Iris pigment epithelial cell (primary cell): ENCODE data around the gene DAPK1.

Experiments
- DNase-seq: peaks from one replicate; pipeline ENCODE4 v3.0.0-alpha.2; 2011; ENCODE audit warnings: low read depth

The DAPK1 gene

GRCh38 chr9:87668722-87669121, 171.1 kb downstream of the DAPK1 start:
- no peak for DNase-seq

- no peak for DNase-seq
These were observed 173.1 kb downstream of the DAPK1 start for GRCh38 chr9:87670572-87671264.

- no peak for DNase-seq
These were observed 173.8 kb downstream of the DAPK1 start for GRCh38 chr9:87671478-87671877.

GRCh38 chr9:87671925-87672324, 174.3 kb downstream of the DAPK1 start:
- no peak for DNase-seq

GRCh38 chr9:87672586-87672985, 174.9 kb downstream of the DAPK1 start:
- DNase-seq: no peak

GRCh38 chr9:87673446-87674120, 175.9 kb downstream of the DAPK1 start:
- DNase-seq: no peak

GRCh38 chr9:87674565-87675299, 177.1 kb downstream of the DAPK1 start:
- DNase-seq: peak; percentile 17

- no peak for DNase-seq
These were observed 178.3 kb downstream of the DAPK1 start for GRCh38 chr9:87675906-87676515.

GRCh38 chr9:87676976-87677775, 179.5 kb downstream of the DAPK1 start:
- DNase-seq: peak; percentile 20

- no peak for DNase-seq
These were observed 180.3 kb downstream of the DAPK1 start for GRCh38 chr9:87677776-87678587.

- DNase-seq: peak; percentile 71
These were observed 181.1 kb downstream of the DAPK1 start for GRCh38 chr9:87678650-87679355.

GRCh38 chr9:87681271-87682061, 183.8 kb downstream of the DAPK1 start:
- no peak for DNase-seq

- no peak for DNase-seq
These were observed 184.4 kb downstream of the DAPK1 start for GRCh38 chr9:87682085-87682484.

- no peak for DNase-seq
These were observed 185.0 kb downstream of the DAPK1 start for GRCh38 chr9:87682618-87683017.

GRCh38 chr9:87683751-87684626, 186.3 kb downstream of the DAPK1 start:
- no peak for DNase-seq

- peak; percentile 28 for DNase-seq
These were observed 187.1 kb downstream of the DAPK1 start for GRCh38 chr9:87684627-87685219.

- DNase-seq: peak; percentile 69
These were observed 187.8 kb downstream of the DAPK1 start for GRCh38 chr9:87685441-87685840.
